ENCODE results near the gene SLC6A9. TPM values are rescaled to one million over a fixed set of nuclear protein-coding genes. Genes with fewer than 3 reads are reported as not detected.

The SLC6A9 gene
- total and polyA plus RNA-seq, 2 donors (not counting 1 experiment from before 2014, with no cell fraction given), result 0.28 to 5.5 TPM

DNA sequence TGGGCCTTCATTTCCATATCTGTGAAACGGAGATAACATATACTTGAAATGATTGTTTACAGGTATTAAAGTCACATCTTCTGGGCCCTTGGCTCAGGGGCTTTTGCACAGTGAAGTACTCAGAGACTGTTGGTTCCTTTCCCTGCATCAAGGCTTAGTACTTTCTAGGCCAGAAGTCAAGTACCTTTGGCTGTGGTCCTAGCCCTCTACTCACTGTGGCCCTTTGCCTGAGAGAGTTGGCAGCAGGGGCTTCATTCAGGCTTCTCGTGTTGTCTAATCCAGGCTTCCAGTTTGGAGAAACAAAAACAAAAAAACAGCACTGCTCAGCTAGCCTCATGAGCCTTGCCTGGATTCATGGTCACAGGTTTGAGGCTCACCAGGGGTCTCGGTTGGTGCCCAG lies 69.6 kb downstream of the SLC6A9 start:
- no peak overlapping the region for H3K4me3 Mint-ChIP-seq
- DNase-seq (no peak), ATAC-seq (ENCODE audit: low read depth) (no peak)
- intact Hi-C loops (cut with micrococcal nuclease), result no loop called here
- H3K9me3 Mint-ChIP-seq (ENCODE audit: insufficient read depth), result no peaks in the 10 kb centered on the region
- Histone ChIP-seq H3K79me2 (ENCODE audit: control insufficient read depth, insufficient read depth, low read length) (no peaks in the 10 kb centered on the region), H3K27me3 (replicated peaks in 1 of 4; ENCODE audit: control extremely low read depth in 1 of 4, control insufficient read depth in 3 of 4, insufficient read depth in 4 of 4, low read length in 3 of 4) (no peaks in the 10 kb centered on the region), H3K4me2 (replicated peaks; ENCODE audit: low read depth, low read length, poor library complexity, severe bottlenecking) (no peak overlapping the region), H3K36me3 (replicated peaks in 1 of 2; ENCODE audit: control extremely low read depth in 1 of 2, control insufficient read depth in 1 of 2, extremely low read depth in 1 of 2, insufficient read depth in 2 of 2, low read length in 1 of 2) (peaks cover 0 to 21% of the 10 kb centered on the region in 2 experiments), H4K20me1 (ENCODE audit: control insufficient read depth, insufficient read depth, low read length, poor library complexity, severe bottlenecking) (no peaks in the 10 kb centered on the region), H3K4me3 (ENCODE audit: control extremely low read depth in 1 of 5, extremely low read depth in 1 of 5, insufficient read depth in 1 of 5, low read depth in 2 of 5, low read length in 4 of 5) (no peak overlapping the region), H3K9me3 (ENCODE audit: control extremely low read depth in 1 of 3, control insufficient read depth in 2 of 3, insufficient read depth in 1 of 3, low read length in 2 of 3) (no peaks in the 10 kb centered on the region), H3K27ac (ENCODE audit: low read length in 2 of 2) (no peak overlapping the region), H2AFZ (ENCODE audit: insufficient read depth, low read depth, low read length, poor library complexity, severe bottlenecking) (no peak overlapping the region), H3K4me1 (ENCODE audit: control insufficient read depth in 2 of 2, insufficient read depth in 2 of 2, low read length in 2 of 2) (no peaks in the 10 kb centered on the region), H3K9ac (ENCODE audit: low read length) (no peak overlapping the region)
- TF ChIP-seq EZH2 (IDR thresholded peaks at IDR 0.05; ENCODE audit: borderline replicate concordance, insufficient read depth, low read depth, low read length, poor library complexity, severe bottlenecking), result no peak
- TF ChIP-seq, protein P1, sequence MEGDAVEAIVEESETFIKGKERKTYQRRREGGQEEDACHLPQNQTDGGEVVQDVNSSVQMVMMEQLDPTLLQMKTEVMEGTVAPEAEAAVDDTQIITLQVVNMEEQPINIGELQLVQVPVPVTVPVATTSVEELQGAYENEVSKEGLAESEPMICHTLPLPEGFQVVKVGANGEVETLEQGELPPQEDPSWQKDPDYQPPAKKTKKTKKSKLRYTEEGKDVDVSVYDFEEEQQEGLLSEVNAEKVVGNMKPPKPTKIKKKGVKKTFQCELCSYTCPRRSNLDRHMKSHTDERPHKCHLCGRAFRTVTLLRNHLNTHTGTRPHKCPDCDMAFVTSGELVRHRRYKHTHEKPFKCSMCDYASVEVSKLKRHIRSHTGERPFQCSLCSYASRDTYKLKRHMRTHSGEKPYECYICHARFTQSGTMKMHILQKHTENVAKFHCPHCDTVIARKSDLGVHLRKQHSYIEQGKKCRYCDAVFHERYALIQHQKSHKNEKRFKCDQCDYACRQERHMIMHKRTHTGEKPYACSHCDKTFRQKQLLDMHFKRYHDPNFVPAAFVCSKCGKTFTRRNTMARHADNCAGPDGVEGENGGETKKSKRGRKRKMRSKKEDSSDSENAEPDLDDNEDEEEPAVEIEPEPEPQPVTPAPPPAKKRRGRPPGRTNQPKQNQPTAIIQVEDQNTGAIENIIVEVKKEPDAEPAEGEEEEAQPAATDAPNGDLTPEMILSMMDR (IDR thresholded peaks at IDR 0.05), result no peak
- ChIA-PET CTCF (no interaction called here), POLR2A (no interaction called here)
- WGBS (ENCODE audit: insufficient coverage), result 94% methylated on average over 2 of the region's 3 CpGs
- no peaks in the 10 kb centered on the region for H3K27me3 Mint-ChIP-seq
- H3K4me1 Mint-ChIP-seq, result no peaks in the 10 kb centered on the region
- no peak overlapping the region for H3K27ac Mint-ChIP-seq

DNA sequence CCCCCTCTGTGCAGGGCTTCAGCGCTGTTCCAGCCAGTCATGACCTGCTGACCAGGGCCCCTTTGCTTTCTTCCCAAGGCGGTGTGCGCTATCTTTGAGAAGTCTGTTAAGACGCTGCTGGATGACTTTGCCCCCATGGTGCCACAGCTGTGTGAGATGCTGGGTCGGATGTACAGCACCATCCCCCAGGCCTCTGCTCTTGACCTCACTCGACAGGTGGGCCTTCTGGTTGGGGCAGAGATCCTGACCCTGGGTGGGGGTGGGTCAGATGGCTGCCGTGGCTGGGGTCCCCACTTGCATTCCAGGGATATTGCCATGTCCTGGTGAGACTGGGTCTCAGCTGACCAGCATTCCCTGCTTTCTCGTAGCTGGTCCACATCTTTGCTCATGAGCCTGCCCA lies 70.5 kb downstream of the SLC6A9 start:
- Histone ChIP-seq H3K36me3 (replicated peaks in 1 of 2; ENCODE audit: control extremely low read depth in 1 of 2, control insufficient read depth in 1 of 2, extremely low read depth in 1 of 2, insufficient read depth in 2 of 2, low read length in 1 of 2) (peaks cover 0 to 23% of the 10 kb centered on the region in 2 experiments), H3K9ac (ENCODE audit: low read length) (no peak overlapping the region)

More for the DNA sequence above, 70.5 kb downstream of the SLC6A9 start:
- Mint-ChIP-seq H3K27me3 (no peaks in the 10 kb centered on the region), H3K9me3 (ENCODE audit: insufficient read depth) (no peaks in the 10 kb centered on the region), H3K27ac (no peak overlapping the region), H3K4me3 (no peak overlapping the region), H3K4me1 (no peaks in the 10 kb centered on the region)
- H3K4me1 ChIP-seq (ENCODE audit: control insufficient read depth in 2 of 2, insufficient read depth in 2 of 2, low read length in 2 of 2), result no peaks in the 10 kb centered on the region
- DNase-seq (no peak), ATAC-seq (ENCODE audit: low read depth) (no peak)
- no peak overlapping the region for H2AFZ ChIP-seq (ENCODE audit: insufficient read depth, low read depth, low read length, poor library complexity, severe bottlenecking)
- intact Hi-C loops (cut with micrococcal nuclease), result no loop called here
- ChIA-PET POLR2A (no interaction called here), CTCF (no interaction called here)
- no peaks in the 10 kb centered on the region for H3K9me3 ChIP-seq (ENCODE audit: control extremely low read depth in 1 of 3, control insufficient read depth in 2 of 3, insufficient read depth in 1 of 3, low read length in 2 of 3)
- no peaks in the 10 kb centered on the region for H4K20me1 ChIP-seq (ENCODE audit: control insufficient read depth, insufficient read depth, low read length, poor library complexity, severe bottlenecking)
- TF ChIP-seq EZH2 (IDR thresholded peaks at IDR 0.05; ENCODE audit: borderline replicate concordance, insufficient read depth, low read depth, low read length, poor library complexity, severe bottlenecking), result no peak
- TF ChIP-seq, protein P1 (IDR thresholded peaks at IDR 0.05), result no peak
- H3K4me3 ChIP-seq (ENCODE audit: control extremely low read depth in 1 of 5, extremely low read depth in 1 of 5, insufficient read depth in 1 of 5, low read depth in 2 of 5, low read length in 4 of 5), result no peak overlapping the region
- WGBS (ENCODE audit: insufficient coverage), result 98% methylated on average over 6 of the region's 8 CpGs
- no peaks in the 10 kb centered on the region for H3K27me3 ChIP-seq (replicated peaks in 1 of 4; ENCODE audit: control extremely low read depth in 1 of 4, control insufficient read depth in 3 of 4, insufficient read depth in 4 of 4, low read length in 3 of 4)
- no peak overlapping the region for H3K4me2 ChIP-seq (replicated peaks; ENCODE audit: low read depth, low read length, poor library complexity, severe bottlenecking)
- no peak overlapping the region for H3K27ac ChIP-seq (ENCODE audit: low read length in 2 of 2)
- no peaks in the 10 kb centered on the region for H3K79me2 ChIP-seq (ENCODE audit: control insufficient read depth, insufficient read depth, low read length)

Data from B cell (primary cell).